Endothelial cell of umbilical vein (primary cell): ENCODE measurements around the gene PTPRD.

Source experiments
- CTCF ChIP-seq, 2 donors: IDR thresholded peaks; 1 replicate in 1 of 2; 2 replicates in 1 of 2; pipeline ENCODE4 v1.5.1; 2011; ENCODE audit warnings: low read length in 2 of 2, mild to moderate bottlenecking in 2 of 2, moderate library complexity in 2 of 2, control low read depth in 1 of 2, inconsistent platforms in 1 of 2, low read depth in 1 of 2; ENCODE audit not compliant: insufficient read depth in 1 of 2; ENCODE audit errors: extremely low read depth in 1 of 2
- POLR2AphosphoS5 ChIP-seq: IDR thresholded peaks from 2 replicates; pipeline ENCODE4 v1.6.1; 2012; ENCODE audit warnings: low read depth, mild to moderate bottlenecking, control low read depth, low read length, moderate library complexity; ENCODE audit not compliant: insufficient read depth

GRCh38 chr9:9961487-9961886 lies 651.3 kb downstream of the PTPRD start:
- TF ChIP-seq CTCF (IDR thresholded peaks at IDR 0.05; ENCODE audit: extremely low read depth in 1 of 2, insufficient read depth in 1 of 2, low read depth in 1 of 2, low read length in 2 of 2) (no peak), POLR2AphosphoS5 (no peak)
